ENCODE measurements around the gene TEDDM1.

DNA sequence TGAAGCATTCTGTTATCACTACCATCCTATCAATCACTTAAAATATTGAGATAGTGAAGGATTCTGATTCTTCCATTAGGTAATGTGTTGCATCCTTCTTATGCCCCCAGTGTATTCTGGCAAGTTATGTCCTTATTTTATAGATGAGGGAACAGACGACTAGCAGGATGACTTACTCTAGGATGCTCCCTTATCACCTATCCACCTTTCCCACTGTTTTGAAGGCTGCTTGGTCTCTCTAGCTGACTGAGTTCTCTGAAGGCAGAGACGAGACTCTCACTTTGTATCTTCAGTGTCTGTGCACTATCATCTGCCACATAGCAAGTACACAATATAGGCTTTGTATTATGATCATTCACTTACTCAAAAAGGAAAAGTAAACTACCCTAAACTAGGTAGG, 12.9 kb downstream of the TEDDM1 start:
- TF ChIP-seq GABPA (IDR thresholded peaks at IDR 0.05; ENCODE audit: low read depth) (no peak), EP300 (IDR thresholded peaks at IDR 0.05; ENCODE audit: borderline replicate concordance in 1 of 2, low read depth in 1 of 2, low read length in 1 of 2) (no peak), CHD2 (IDR thresholded peaks at IDR 0.05; ENCODE audit: low read length, partially characterized antibody) (no peak), POLR2AphosphoS5 (IDR thresholded peaks at IDR 0.05; ENCODE audit: low read depth, low read length) (no peak), NRF1 (IDR thresholded peaks at IDR 0.05; ENCODE audit: low read depth, low read length) (no peak), FOXM1 (IDR thresholded peaks at IDR 0.05; ENCODE audit: low read depth) (no peak), EZH2phosphoT487 (IDR thresholded peaks at IDR 0.05; ENCODE audit: borderline replicate concordance, low read depth) (no peak), YY1 (IDR thresholded peaks at IDR 0.05; ENCODE audit: low read depth) (no peak), RFX5 (IDR thresholded peaks at IDR 0.05; ENCODE audit: low read length) (no peak)
- TF ChIP-seq, protein P1, sequence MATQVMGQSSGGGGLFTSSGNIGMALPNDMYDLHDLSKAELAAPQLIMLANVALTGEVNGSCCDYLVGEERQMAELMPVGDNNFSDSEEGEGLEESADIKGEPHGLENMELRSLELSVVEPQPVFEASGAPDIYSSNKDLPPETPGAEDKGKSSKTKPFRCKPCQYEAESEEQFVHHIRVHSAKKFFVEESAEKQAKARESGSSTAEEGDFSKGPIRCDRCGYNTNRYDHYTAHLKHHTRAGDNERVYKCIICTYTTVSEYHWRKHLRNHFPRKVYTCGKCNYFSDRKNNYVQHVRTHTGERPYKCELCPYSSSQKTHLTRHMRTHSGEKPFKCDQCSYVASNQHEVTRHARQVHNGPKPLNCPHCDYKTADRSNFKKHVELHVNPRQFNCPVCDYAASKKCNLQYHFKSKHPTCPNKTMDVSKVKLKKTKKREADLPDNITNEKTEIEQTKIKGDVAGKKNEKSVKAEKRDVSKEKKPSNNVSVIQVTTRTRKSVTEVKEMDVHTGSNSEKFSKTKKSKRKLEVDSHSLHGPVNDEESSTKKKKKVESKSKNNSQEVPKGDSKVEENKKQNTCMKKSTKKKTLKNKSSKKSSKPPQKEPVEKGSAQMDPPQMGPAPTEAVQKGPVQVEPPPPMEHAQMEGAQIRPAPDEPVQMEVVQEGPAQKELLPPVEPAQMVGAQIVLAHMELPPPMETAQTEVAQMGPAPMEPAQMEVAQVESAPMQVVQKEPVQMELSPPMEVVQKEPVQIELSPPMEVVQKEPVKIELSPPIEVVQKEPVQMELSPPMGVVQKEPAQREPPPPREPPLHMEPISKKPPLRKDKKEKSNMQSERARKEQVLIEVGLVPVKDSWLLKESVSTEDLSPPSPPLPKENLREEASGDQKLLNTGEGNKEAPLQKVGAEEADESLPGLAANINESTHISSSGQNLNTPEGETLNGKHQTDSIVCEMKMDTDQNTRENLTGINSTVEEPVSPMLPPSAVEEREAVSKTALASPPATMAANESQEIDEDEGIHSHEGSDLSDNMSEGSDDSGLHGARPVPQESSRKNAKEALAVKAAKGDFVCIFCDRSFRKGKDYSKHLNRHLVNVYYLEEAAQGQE (IDR thresholded peaks at IDR 0.05; ENCODE audit: low read depth, low read length): no peak
- TF ChIP-seq, protein P2, sequence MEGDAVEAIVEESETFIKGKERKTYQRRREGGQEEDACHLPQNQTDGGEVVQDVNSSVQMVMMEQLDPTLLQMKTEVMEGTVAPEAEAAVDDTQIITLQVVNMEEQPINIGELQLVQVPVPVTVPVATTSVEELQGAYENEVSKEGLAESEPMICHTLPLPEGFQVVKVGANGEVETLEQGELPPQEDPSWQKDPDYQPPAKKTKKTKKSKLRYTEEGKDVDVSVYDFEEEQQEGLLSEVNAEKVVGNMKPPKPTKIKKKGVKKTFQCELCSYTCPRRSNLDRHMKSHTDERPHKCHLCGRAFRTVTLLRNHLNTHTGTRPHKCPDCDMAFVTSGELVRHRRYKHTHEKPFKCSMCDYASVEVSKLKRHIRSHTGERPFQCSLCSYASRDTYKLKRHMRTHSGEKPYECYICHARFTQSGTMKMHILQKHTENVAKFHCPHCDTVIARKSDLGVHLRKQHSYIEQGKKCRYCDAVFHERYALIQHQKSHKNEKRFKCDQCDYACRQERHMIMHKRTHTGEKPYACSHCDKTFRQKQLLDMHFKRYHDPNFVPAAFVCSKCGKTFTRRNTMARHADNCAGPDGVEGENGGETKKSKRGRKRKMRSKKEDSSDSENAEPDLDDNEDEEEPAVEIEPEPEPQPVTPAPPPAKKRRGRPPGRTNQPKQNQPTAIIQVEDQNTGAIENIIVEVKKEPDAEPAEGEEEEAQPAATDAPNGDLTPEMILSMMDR (IDR thresholded peaks at IDR 0.05): no peak
- TF ChIP-seq, protein P3, sequence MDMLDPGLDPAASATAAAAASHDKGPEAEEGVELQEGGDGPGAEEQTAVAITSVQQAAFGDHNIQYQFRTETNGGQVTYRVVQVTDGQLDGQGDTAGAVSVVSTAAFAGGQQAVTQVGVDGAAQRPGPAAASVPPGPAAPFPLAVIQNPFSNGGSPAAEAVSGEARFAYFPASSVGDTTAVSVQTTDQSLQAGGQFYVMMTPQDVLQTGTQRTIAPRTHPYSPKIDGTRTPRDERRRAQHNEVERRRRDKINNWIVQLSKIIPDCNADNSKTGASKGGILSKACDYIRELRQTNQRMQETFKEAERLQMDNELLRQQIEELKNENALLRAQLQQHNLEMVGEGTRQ (IDR thresholded peaks at IDR 0.05; ENCODE audit: borderline replicate concordance, low read depth, low read length): no peak
- TF ChIP-seq, protein P4, sequence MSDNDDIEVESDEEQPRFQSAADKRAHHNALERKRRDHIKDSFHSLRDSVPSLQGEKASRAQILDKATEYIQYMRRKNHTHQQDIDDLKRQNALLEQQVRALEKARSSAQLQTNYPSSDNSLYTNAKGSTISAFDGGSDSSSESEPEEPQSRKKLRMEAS (IDR thresholded peaks at IDR 0.05; ENCODE audit: low read depth): no peak
- TF ChIP-seq, protein P5, sequence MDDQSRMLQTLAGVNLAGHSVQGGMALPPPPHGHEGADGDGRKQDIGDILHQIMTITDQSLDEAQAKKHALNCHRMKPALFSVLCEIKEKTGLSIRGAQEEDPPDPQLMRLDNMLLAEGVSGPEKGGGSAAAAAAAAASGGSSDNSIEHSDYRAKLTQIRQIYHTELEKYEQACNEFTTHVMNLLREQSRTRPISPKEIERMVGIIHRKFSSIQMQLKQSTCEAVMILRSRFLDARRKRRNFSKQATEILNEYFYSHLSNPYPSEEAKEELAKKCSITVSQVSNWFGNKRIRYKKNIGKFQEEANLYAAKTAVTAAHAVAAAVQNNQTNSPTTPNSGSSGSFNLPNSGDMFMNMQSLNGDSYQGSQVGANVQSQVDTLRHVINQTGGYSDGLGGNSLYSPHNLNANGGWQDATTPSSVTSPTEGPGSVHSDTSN (IDR thresholded peaks at IDR 0.05): no peak
